Cardiac septum (tissue), 1 donor: ENCODE results near the gene ADAM17. TPM values are rescaled to one million over a fixed set of nuclear protein-coding genes. Genes with fewer than 3 reads are reported as not detected.

Source experiments
- DNase-seq: peaks from one replicate; pipeline ENCODE4 v3.0.0-alpha.2; 2020; ENCODE audit warnings: low spot score
- intact Hi-C: fragments of 100-400 bp; cut with DNase I; formaldehyde crosslinking; loops from one replicate; pipeline ENCODE4 v1.14.0; 2022
- total RNA-seq: library from RNA; stranded (reverse); fragmentation: NEBNext Ultra II Directional; extraction: Animal tissue kit (Norgen Biotek cat#: 25700); gene quantifications from one replicate; pipeline ENCODE4 v1.2.1, GENCODE V29; 2021
- donor health status: DM: no; HTN: no; CAD: no.

ADAM17 gene
- total RNA-seq, 1 donor from 2014 or later = 18.9 TPM

- DNase-seq = no peak
- intact Hi-C loops = no loop called here
Observed at GRCh38 chr2:9440058-9440727, 115.4 kb downstream of the ADAM17 start.

- no peak for DNase-seq
- intact Hi-C loops = no loop called here
Observed at GRCh38 chr2:9439536-9439935, 116.1 kb downstream of the ADAM17 start.

Other genes starting within 250 kb of the ADAM17 start
- gene ITGB1BP1, start 132.3 kb downstream of the ADAM17 start, total RNA-seq = 160 TPM
- 17.1 TPM for gene CPSF3, start 132.2 kb downstream of the ADAM17 start, total RNA-seq
- gene IAH1, start 81.3 kb downstream of the ADAM17 start, total RNA-seq = 92.0 TPM
- 299 TPM for gene YWHAQ, start 75.2 kb upstream of the ADAM17 start, total RNA-seq